Loucy (cell line): Measurements from ENCODE around the gene OR2T35.

ENCODE experiments used
- H2AFZ ChIP-seq: fragments of 200-600 bp; sonication (generic); 2 replicates; pipeline ENCODE4 v1.6.0; 2016; ENCODE audit warnings: antibody characterized with exemption, mild to moderate bottlenecking, low read length, moderate library complexity
- H3F3A ChIP-seq: fragments of 200-600 bp; 2 replicates; pipeline ENCODE4 v1.6.0; 2016; ENCODE audit warnings: antibody characterized with exemption, low read depth, mild to moderate bottlenecking
- H3K27me3 ChIP-seq: fragments of 200-600 bp; sonication (generic); 2 replicates; pipeline ENCODE4 v1.6.1; 2014; ENCODE audit warnings: low read length, mild to moderate bottlenecking; ENCODE audit not compliant: insufficient read depth, poor library complexity, severe bottlenecking
- H3K36me3 ChIP-seq: fragments of 200-600 bp; sonication (generic); 2 replicates; pipeline ENCODE4 v1.6.1; 2016; ENCODE audit warnings: low read length; ENCODE audit not compliant: insufficient read depth
- H3K4me1 ChIP-seq: fragments of 200-600 bp; sonication (generic); 2 replicates; pipeline ENCODE4 v1.5.1; 2014; ENCODE audit warnings: low read length, mild to moderate bottlenecking; ENCODE audit not compliant: insufficient read depth, poor library complexity, severe bottlenecking
- H3K4me2 ChIP-seq: fragments of 200-600 bp; sonication (generic); 2 replicates; pipeline ENCODE4 v1.6.0; 2014; ENCODE audit warnings: antibody characterized with exemption, low read length, low read depth, mild to moderate bottlenecking; ENCODE audit not compliant: poor library complexity, severe bottlenecking
- H3K4me3 ChIP-seq: fragments of 200-600 bp; sonication (generic); 2 replicates; pipeline ENCODE4 v1.5.1; 2014; ENCODE audit warnings: low read length, mild to moderate bottlenecking, mixed read lengths; ENCODE audit not compliant: poor library complexity, severe bottlenecking
- H3K79me2 ChIP-seq: fragments of 200-600 bp; sonication (generic); 2 replicates; pipeline ENCODE4 v1.6.1; 2014; ENCODE audit warnings: low read length; ENCODE audit not compliant: insufficient read depth
- H3K9ac ChIP-seq: fragments of 200-600 bp; sonication (generic); 2 replicates; pipeline ENCODE4 v1.6.0; 2014; ENCODE audit warnings: mild to moderate bottlenecking, low read depth, low read length, moderate library complexity; ENCODE audit not compliant: poor library complexity, severe bottlenecking
- H3K9me2 ChIP-seq: fragments of 200-600 bp; sonication (generic); replicated peaks from 2 replicates; pipeline ENCODE4 v1.6.1; 2016; ENCODE audit warnings: low read depth, low read length, mixed read lengths
- H3K9me3 ChIP-seq: fragments of 200-600 bp; sonication (generic); 2 replicates; pipeline ENCODE4 v1.6.1; 2014; ENCODE audit warnings: mild to moderate bottlenecking, antibody characterized with exemption, low read length, low read depth; ENCODE audit not compliant: insufficient read depth
- H4K20me1 ChIP-seq: fragments of 200-600 bp; sonication (generic); 2 replicates; pipeline ENCODE4 v1.6.0; 2014; ENCODE audit warnings: antibody characterized with exemption, low read length, mild to moderate bottlenecking; ENCODE audit not compliant: insufficient read depth, poor library complexity, severe bottlenecking
- EZH2phosphoT487 ChIP-seq: fragments of 200-600 bp; IDR thresholded peaks from 2 replicates; pipeline ENCODE4 v1.6.1; 2018; ENCODE audit warnings: antibody characterized with exemption, mild to moderate bottlenecking, moderate library complexity, borderline replicate concordance
- TF ChIP-seq, protein P1 (sequence below): fragments of 200-600 bp; sonication (generic); conservative IDR thresholded peaks from 2 replicates; pipeline ENCODE4 v1.5.1; 2014; ENCODE audit warnings: mild to moderate bottlenecking, antibody characterized with exemption, low read length

Gene OR2T35

DNA sequence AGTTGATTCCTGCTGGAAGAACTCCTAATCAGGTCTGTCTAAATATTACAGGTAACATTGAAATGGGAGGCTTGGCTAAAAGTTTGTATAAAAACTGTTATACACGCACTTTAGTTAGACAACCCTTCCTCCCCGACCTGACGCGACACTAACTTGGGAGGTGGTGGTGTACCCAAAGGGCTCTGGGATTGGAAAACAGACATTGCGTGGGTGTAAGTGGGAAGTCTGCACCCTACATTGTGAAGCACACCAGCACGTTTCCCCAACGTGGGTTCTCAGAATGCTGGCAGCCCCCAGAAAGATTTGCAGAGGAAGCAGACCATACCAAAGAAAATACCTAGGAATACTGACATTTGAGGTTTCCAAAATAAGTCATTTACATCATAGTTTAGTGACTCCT, 27.0 kb downstream of the OR2T35 start:
- H3K79me2 ChIP-seq: no peaks in the 10 kb centered on the region
- H2AFZ ChIP-seq: no peak overlapping the region
- H3K9ac ChIP-seq: no peak overlapping the region
- TF ChIP-seq EZH2phosphoT487: no peak
- TF ChIP-seq, protein P1, sequence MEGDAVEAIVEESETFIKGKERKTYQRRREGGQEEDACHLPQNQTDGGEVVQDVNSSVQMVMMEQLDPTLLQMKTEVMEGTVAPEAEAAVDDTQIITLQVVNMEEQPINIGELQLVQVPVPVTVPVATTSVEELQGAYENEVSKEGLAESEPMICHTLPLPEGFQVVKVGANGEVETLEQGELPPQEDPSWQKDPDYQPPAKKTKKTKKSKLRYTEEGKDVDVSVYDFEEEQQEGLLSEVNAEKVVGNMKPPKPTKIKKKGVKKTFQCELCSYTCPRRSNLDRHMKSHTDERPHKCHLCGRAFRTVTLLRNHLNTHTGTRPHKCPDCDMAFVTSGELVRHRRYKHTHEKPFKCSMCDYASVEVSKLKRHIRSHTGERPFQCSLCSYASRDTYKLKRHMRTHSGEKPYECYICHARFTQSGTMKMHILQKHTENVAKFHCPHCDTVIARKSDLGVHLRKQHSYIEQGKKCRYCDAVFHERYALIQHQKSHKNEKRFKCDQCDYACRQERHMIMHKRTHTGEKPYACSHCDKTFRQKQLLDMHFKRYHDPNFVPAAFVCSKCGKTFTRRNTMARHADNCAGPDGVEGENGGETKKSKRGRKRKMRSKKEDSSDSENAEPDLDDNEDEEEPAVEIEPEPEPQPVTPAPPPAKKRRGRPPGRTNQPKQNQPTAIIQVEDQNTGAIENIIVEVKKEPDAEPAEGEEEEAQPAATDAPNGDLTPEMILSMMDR: no peak
- no peaks in the 10 kb centered on the region for H3K36me3 ChIP-seq
- no peaks in the 10 kb centered on the region for H4K20me1 ChIP-seq
- no peaks in the 10 kb centered on the region for H3K9me2 ChIP-seq
- no peak overlapping the region for H3K4me2 ChIP-seq
- no peaks in the 10 kb centered on the region for H3K27me3 ChIP-seq
- H3F3A ChIP-seq: no peaks in the 10 kb centered on the region
- H3K4me1 ChIP-seq: no peaks in the 10 kb centered on the region
- H3K4me3 ChIP-seq: no peak overlapping the region
- no peaks in the 10 kb centered on the region for H3K9me3 ChIP-seq

DNA sequence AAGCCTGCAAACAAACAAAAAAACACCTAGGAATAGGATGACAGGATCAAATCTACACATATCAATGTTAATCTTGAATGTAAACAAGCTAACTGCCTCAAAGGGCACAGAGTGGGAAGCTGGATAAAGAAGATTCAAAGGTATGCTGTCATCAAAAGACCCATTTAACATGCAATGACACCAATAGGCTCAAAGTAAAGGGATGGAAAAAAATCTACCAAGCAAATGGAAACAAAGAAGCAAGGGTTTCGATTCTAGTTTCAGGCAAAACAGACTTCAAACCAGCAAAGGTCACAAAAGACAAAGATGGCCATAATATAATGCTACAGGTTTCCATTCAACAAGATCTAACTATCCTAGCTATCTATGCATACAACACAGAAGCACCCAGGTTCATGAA, 31.3 kb downstream of the OR2T35 start:
- Histone ChIP-seq H4K20me1 (no peaks in the 10 kb centered on the region), H3K9ac (no peak overlapping the region), H3K9me3 (no peaks in the 10 kb centered on the region), H3K4me1 (no peaks in the 10 kb centered on the region), H3K36me3 (no peaks in the 10 kb centered on the region), H3K27me3 (no peaks in the 10 kb centered on the region), H2AFZ (no peak overlapping the region), H3K9me2 (no peaks in the 10 kb centered on the region), H3K79me2 (no peaks in the 10 kb centered on the region), H3K4me2 (no peak overlapping the region), H3K4me3 (no peak overlapping the region), H3F3A (no peaks in the 10 kb centered on the region)
- TF ChIP-seq EZH2phosphoT487: no peak
- TF ChIP-seq, protein P1: no peak

DNA sequence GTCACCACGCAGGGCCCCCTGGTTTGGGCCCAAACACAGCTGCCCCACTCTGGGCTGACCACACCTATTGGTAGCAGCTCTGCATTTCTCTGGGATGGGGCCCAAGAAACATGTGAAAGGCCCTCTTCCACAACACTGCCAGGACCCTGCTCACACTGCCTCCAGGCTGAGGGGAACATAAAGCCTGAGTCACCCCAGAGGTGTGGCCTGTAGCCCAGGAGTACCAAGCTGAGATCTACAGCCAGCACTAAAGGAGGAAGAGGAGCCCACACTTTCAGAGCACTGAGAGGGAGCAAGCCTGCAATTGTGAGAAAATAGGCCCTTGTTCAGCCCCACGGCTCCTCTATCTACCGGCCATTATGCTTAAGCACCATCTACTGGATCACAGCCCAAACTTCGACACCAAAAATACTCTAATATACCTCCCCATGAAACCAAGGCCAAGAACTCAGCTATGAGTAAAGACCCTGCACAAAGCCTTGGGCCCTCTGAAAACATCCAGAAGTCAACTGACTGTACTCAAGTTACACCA, 33.1 kb downstream of the OR2T35 start:
- H3K9ac ChIP-seq: no peak overlapping the region
- H3K4me1 ChIP-seq: no peaks in the 10 kb centered on the region
- H3K27me3 ChIP-seq: no peaks in the 10 kb centered on the region
- H3K4me2 ChIP-seq: no peak overlapping the region
- H3K79me2 ChIP-seq: no peaks in the 10 kb centered on the region
- H3F3A ChIP-seq: no peaks in the 10 kb centered on the region
- H3K9me2 ChIP-seq: no peaks in the 10 kb centered on the region
- no peaks in the 10 kb centered on the region for H4K20me1 ChIP-seq
- H3K4me3 ChIP-seq: no peak overlapping the region
- H3K36me3 ChIP-seq: no peaks in the 10 kb centered on the region
- H2AFZ ChIP-seq: no peak overlapping the region
- H3K9me3 ChIP-seq: no peaks in the 10 kb centered on the region
- no peak for TF ChIP-seq EZH2phosphoT487
- TF ChIP-seq, protein P1: no peak
